Activated CD4-positive, CD25-positive, alpha-beta regulatory T cell treated with anti-CD3 and anti-CD28 coated beads, Interleukin-2, amount 50 U/mL, for 24 hours (primary cell): Measurements from ENCODE around the gene DRD3.

Experiments used
- ATAC-seq, 2 donors: fragments of 150-1000 bp; cut with Tn5 transposase; one replicate each; pipeline ENCODE4 v1.10.0; 2021; ENCODE audit warnings: mild to moderate bottlenecking in 1 of 2, moderate library complexity in 1 of 2

Gene DRD3

GRCh38 chr3:114115143-114115542, 63.7 kb downstream of the DRD3 start:
- no peak for ATAC-seq

GRCh38 chr3:114114719-114115118, 64.1 kb downstream of the DRD3 start:
- no peak for ATAC-seq

DNA sequence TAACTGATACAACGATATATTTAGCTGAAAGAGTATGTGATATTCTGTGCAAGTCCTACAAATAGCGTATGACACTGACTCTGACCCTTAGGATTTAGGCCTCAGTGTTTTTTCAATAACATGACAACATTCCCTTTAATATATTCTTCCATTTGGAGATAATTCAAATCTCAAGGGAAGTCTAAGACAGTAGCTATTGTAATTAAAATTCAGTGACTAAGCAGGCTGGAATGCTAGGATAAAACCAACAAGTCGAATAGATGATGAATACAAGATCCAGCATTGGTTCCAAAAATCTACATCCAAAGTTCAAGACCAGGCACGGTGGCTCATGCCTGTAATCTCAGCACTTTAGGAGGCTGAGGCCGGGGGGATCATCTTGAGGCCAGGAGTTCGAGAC, 66.2 kb downstream of the DRD3 start:
- ATAC-seq = no peak

DNA sequence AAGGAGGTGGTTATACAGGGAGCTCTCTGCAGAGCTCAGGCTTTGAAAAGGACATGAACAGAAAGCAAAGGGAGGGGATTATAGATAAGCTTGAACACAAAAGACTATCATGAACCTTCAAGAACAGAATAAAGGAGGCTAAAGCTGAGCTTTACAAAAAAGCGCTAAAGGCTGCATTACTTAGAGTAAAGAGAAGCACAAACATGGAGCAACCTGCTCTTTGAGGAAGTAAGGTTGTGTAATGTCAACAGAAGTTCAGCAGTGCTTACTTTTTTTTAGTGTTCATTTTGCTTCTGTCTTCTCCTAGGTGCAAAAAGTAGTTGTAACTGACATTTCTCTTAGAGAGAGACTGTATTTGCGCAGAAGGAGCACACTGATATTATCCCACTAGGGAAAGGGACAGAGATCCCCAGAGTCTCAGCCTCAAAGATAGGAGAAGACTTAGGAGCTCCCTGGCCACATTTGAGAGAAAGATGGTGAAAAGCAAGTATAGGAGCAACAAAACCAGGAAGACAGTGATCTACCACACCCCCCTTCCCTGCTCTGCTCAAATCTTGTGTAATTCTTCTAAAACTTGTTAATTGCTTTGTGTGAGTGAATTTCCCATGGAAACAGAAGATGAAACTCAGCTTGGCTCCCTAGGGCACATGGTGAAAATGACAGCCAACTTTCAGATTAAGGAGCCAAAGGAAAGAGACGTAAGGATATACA, 67.6 kb downstream of the DRD3 start:
- ATAC-seq = no peak

DNA sequence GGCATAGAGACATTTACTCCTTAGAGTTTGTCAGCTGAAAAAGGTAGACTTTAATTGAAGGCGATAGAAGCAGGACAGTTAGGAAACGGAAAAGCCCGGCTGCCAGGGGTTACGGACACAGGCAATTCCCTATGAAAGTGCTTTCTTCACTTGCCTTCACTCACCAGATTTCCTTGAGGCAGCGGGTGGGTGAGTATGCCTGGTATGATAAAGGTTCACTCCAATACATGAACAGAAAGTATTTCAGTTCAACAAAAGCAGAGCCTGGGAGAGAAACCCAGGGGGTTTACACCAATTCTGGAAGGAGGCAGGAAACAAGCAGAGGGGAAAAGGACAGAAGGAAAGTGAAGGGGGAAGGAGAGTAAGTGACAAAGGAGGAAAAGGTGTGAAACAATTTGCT, 68.4 kb downstream of the DRD3 start:
- no peak for ATAC-seq

DNA sequence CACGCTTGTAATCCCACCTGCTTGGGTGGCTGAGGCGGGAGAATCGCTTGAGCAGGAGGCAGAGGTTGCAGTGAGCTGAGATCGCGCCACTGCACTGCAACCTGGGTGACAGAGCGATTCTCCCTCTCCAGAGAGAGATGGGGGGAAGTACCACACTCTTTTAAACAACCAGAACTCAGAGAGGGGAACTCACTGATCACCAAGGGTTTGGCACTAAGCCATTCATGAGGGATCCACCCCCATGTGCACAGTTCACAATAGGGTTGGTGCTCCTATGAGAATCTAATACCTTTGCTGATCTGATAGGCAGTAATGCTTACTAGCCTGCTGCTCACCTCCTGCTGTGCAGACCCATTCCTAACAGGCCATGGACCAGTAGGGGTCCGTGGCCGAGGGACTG, 70.7 kb downstream of the DRD3 start:
- no peak for ATAC-seq

- no peak for ATAC-seq
Measured at GRCh38 chr3:114104414-114104813, 74.4 kb downstream of the DRD3 start.

GRCh38 chr3:114103858-114104257, 75.0 kb downstream of the DRD3 start:
- ATAC-seq = no peak

DNA sequence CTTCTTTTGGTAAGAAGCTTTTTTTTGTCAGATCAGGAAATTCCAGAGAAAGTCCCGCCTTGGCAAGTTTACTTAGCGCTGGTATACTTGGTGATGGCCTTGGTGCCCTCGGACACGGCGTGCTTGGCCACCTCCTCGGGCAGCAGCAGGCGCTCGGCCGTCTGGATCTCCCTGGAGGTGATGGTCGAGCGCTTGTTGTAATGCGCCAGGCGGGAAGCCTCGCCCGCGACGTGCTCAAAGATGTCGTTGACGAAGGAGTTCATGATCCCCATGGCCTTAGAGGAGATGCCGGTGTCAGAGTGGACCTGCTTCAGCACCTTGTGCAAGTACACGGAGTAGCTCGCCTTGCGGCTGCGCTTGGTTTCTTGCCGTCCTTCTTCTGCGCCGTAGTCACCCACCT, 75.7 kb downstream of the DRD3 start:
- ATAC-seq = no peak

DNA sequence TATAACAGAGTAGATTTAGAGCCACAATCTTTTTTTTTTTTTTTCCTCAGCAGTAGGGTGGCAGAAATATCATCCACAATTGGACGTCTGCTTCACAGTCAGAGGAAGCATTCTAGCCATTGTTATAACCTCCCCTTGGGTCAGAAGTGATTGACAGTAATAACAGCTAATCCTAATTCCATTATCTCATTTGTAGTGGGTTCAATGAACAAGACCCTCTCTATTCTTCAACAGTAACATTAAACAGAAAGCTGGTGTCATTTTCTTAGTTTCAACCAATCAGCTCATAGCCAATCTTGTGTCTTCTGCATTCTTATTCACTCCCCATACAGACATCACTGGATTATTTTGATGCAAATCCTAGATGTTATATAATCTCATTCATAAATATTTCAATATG, 77.8 kb downstream of the DRD3 start:
- no peak for ATAC-seq

- ATAC-seq = no peak
Measured at GRCh38 chr3:114095796-114096195, 83.1 kb downstream of the DRD3 start.

DNA sequence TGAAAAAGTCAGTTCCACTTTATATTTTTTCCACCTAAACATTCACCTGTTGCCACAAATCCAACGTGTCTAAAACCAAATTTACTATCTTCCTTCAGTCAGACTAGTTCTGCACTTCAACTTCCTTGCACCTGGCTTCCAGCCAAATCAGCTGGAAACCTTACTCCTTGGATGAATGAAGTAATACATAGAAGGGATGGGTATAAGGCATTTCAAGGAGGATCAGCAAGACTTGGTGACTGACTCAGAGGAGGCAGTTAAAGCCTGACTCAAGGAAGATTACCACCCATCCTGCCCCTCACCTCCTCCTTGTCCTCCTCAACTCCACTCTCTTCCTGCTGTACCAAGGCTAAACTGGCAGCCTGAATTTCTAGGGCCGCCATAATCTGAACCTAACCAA, 85.3 kb downstream of the DRD3 start:
- ATAC-seq = no peak

DNA sequence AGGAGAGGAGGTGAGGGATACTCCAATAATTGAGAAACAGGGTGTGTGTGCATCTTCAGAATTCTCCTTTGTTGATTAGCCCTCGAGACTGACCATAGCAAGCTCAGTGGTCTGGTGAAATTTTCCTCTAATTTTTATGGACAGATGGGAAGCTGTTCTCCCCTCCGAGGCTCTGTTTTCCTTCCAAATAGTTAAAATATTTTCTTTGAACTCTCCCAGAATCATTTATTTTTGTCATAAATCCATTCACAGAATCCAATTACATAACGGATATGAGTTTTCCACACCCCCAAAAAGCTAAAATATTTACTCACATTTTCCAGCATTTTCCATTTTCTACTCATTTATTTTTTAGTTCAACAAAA, 85.9 kb downstream of the DRD3 start:
- no peak for ATAC-seq

DNA sequence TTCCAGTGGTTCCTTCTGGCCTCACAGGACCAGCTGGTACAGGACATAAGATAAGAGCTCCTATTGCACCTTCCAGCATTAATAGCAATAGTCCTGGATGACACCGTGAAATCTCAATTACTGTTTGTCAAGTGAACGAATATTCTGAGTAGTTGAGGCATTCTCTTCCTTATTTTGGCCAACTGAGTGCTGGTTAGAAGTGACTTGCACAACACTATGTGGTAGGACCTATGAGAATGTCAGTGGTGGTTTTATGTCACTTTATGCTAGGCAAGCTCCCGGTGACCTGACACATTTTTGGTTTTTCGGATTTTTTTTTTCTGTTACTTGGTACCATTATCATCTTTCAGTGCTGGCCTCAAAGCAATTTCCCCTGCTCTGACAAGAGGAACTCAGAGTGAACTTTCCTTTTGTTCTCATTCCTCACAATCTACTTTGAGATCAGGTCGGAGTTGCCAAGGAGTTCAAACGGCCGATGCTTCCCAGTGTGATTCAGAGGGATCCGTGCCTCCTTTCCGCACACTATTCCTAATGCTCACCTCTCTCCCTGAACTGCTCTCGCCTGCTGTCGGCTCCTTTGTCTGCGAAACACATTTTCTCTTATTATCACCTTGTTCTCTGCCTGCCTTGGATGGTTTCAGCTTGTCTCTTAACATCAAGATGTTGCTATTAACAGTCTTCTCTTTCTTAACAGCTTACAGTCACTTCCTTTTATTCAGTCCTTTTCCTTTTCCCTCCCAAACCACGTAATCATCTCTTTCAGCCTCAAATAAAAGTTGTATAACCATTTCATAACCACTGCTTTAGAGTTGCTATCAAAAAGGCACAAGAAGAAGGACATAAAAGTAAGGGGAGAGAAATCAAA, 86.5 kb downstream of the DRD3 start:
- no peak for ATAC-seq

DNA sequence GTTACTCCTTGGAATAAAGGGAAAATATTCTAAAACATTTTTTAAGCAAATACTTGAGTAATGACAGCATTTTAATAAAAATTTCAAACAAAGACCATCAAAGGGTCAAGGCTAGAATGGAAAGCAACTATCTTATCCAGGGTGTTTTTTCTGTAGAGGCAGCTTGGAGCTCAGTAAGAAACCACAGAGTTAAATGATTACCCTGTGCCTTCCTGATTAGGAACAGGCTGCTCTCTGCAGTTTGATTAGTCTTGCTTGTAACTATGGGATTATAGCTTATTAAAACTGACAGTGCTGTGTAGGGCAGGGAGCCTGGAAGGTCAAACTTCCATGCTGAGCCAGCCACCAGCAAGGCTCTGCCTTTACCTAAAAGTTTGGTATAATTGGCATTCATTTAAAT, 89.2 kb downstream of the DRD3 start:
- ATAC-seq = no peak

- ATAC-seq = no peak
Measured at GRCh38 chr3:114086356-114086755, 92.5 kb downstream of the DRD3 start.

GRCh38 chr3:114083112-114083511, 95.7 kb downstream of the DRD3 start:
- ATAC-seq = no peak

DNA sequence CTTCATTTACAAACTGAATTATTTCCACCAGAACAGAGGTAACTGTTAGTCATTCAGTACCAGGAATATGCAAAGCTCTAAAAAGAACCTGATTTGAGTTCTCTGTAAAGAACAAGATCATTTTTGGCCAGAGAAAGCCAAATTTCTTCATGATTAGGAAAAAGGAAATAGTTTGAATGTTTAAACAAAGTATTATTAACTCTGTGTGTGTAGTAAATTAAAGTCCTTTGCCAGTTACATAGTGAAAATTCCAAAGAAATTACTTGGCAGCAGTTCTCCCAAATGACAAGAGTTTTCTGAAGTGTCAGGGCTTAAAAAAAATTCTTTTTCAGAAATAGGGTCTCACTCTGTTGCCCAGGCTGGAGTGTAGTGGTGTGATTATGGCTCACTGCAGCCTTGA, 97.8 kb downstream of the DRD3 start:
- no peak for ATAC-seq

GRCh38 chr3:114080201-114080600, 98.7 kb downstream of the DRD3 start:
- ATAC-seq = no peak

DNA sequence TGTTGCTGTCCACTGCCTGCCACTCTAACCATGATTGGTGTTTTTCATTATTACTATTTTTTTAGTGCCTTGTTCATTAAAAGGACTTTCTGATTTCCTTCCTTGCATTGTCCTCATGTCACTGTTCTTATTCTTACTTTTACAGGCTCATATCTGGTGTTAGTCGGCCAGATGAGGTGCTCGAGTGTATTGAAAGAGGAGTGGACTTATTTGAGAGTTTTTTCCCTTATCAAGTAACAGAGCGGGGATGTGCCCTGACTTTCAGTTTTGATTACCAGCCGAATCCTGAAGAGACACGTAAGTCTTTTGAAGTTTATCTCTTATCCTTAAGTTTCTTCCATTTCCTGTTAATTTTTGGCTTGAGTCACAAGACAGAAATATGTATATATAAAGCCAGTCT, 99.1 kb downstream of the DRD3 start:
- ATAC-seq = no peak

DNA sequence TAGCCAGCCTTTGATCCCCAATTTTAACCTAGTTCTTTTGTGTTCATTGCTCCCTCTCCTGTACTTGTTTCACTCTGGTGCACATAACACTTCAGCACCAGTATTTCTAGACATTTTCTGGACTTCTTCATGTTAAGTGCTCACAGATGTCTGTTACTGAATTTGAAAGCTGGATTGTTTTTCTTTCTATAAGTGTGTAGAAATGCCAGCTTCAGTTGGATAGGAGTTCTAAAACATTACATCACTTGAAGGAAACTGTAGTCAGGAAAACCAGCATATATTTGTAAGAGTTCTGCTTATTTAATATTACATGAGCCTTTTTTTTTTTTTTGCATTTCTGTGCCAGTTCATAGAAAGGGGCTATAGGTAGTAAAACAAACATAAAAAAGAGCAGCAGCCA, 100.7 kb downstream of the DRD3 start:
- ATAC-seq = no peak
